Tongue (tissue), 2 donors: Measurements from ENCODE around the gene ZNF674. TPM values are rescaled to one million over a fixed set of nuclear protein-coding genes. Genes with fewer than 3 reads are reported as not detected.
"Not testable (repeated sequence)": the region's sequence is repeated elsewhere in the genome, so short reads cannot be mapped to it uniquely, and the experiment has no call there.

Experiments used
- DNase-seq: peaks from one replicate; pipeline ENCODE4 v3.0.0-alpha.2; 2015
- total RNA-seq: library from RNA; depleted of rRNA; stranded (reverse); fragments of >200 nt; gene quantifications from one replicate; pipeline ENCODE4 v1.2.3, GENCODE V29; 2014

Gene ZNF674
- total RNA-seq, 1 donor from 2014 or later: 6.6 TPM

DNA sequence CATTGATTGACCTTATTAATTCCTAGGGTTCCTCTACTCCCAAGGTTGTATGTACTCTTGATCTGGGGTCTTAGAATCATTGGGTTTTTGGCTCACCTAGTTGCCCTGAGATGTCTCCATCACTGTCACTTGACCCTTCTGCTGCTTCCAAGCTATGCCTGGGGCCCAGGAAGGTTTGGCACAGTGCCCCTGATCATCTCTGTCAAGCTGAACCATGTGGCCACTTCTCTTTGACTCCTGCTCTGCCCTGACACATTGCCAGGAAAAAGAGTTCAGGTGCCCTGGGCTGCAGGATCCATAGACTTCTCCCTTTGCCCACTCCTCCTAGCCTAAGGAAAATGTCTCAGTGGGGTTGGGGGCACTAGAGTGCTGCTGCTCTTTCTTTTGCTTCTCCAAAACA, 24.4 kb upstream of the ZNF674 start:
- DNase-seq: no peak

DNA sequence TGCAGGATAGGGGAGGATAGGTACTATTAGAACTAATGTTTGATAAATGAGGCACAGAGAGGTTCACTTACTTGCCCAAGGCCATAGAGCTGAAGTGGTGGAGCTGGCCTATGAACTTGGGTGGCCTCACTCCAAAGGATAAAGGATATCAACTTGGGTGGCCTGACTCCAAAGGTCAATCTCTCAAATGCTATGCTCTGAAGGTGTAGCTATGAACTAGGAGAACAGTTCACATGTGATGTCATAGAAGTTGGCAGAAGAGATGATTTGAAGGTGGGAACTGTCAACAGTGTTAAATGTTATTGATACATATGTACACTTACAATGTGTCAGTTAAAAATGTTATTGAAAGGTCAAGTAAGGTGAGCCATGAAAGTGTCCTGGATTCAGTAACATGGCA, 22.2 kb upstream of the ZNF674 start:
- no peak for DNase-seq

DNA sequence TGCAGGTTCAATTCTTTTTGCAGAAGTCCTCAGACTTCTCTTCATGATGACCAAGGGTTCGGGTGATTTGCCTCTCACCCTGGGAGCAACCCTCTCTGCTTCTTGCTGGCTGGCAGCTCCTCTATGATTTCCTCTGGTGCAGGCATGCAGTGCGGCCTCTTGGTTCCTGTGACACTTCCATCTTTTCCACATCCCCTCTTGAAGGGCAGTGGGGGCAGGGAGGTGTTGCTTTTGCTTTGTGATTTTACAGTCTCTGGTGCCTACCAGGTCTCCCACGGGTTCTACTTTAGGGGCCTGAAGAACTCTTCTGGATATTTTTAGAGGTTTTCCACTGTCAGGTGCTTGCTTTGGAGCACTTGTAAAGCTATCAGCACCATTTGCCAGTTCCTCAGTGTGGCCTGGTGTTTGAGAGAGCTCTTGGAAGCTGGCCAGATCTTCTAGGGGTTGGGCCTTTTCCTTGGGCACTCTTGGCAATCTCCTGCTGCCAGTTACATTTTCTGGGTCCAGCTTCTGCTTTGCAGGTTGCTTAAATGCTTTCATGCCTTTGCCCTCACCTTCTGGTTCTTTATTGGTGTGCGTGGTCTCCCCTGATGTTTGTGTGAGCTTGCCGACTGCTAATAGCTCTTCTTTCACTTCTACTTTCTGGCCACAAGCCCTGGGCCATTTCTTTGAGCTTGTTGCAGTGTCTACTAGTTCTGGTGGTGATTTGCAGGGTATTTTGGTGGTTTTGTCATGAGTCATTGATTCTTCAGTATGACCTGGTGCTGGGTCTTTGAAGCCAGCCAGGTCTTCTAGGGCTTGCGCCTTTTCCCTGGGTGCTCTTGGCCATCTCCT, 16.8 kb upstream of the ZNF674 start:
- peak; percentile 24 for DNase-seq

DNA sequence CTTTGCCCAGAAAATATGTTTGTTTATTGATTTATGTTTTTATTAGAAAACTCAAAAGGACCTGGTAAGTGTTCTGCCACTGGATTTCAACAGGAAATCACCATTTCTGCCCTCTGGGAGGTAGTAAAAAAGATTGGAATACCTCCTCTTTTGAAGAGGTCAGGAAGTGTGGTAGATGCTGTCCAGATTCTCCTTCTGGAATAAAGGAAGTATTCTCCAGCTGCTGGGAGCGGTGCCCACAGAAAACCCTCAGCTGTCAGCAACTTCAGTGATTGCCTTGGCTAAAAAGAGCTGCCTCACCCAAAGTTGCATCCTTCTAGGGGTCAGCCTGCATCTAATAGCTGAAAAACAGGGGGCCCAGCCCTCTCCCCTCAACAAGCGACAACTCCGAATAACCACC, 13.8 kb upstream of the ZNF674 start:
- DNase-seq: peak; percentile 19

DNA sequence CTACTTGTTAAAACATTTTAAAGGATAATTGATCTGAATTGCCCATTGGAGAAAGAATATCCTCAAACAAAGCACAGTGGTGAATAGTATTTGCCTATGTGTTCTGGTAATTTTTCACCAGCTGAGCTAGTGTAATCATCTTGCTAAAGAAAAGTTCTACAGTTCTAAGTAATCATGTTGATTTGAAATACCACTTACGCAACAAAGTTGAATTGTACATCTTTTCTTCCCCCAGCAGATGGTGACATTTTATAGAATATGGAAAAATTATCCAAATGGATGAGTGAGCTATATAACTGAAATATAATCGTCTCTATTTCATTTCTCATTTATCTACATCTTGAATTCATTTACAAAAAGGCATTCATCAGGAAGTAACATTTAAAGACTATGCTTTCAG, 9.7 kb upstream of the ZNF674 start:
- DNase-seq: peak; percentile 22

DNA sequence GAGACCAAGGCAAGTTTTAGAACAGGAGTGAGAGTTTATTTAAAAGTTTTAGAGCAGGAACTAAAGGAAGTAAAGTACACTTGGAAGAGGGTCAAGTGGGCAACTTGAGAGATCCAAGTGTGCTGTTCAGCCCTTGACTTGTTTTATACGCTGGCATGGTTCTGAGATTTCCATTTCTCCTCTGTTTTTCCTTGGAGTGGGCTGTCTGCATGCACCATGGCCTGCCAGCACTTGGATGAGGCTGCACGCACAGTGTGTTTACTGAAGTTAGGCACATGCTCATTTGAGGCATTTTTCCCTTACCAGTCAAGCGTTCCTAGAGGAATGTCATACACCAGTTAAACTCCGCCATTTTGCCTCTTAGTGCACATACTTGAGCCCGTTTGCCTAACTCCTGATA, 8.7 kb upstream of the ZNF674 start:
- DNase-seq: no peak

DNA sequence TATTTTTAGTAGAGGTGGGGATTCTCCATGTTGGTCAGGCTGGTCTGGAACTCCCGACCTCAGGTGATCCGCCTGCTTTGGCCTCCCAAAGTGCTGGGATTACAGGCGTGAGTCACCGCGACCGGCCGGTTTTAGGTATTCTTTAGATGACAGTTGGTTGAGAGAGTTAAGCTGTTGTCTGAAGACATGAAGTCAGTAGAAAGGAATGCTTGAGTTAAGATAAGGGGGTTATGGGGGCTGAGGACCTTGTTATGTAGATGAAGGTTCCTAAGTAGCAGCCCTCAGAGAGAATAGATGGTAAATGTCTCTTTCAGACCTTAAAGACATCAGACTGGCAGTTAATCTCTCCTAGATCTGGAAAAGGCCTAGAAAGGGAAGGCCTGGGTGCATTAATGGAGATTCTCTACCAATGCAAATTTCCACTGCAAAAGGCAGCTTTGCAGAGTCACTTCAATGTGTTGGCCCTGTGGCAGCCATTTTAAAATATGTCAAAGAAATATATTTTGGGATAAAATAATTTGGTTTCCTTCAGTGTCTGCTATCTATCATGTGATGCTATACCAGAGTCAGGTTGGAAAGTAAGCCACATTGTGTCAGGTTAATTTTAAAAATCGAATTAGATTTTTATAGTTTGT, 6.4 kb upstream of the ZNF674 start:
- DNase-seq: no peak

DNA sequence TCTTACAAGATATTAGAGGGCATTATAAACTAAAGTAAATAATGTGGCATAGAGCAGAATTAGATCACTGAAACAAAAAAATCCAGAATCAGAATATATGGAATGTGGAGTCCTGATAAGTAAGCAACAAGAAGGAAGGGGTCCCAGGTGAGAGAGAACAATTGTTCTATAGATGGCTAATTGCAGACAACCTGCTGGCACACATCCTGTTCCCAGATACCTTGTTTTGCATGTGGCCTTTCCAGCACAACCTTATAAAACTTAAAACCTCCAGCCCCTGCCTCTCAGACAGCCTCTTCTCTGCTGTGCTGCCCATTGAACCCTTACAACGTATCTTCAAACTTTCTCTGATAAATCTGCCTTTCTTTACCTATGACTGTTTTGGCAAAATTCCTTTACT, 4.7 kb upstream of the ZNF674 start:
- no peak for DNase-seq

DNA sequence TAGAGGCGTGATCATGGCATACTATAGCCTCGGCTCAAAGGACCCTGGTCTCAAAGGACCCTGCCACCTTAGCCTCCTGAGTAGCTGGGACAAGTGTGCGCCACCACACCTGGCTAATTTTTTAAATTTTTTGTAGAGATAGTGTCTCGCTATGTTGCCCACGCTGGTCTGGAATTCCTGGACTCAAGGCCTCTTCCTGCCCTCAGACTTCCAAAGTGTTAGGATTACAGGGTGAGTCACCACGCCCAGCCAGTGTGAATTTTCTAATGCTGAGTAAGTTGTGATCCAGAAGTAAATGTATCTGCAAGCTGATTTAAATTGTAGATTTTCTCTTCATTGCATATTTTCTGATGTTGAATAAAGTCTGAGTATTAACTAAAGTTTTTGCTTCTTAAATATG, 2.6 kb upstream of the ZNF674 start:
- no peak for DNase-seq

DNA sequence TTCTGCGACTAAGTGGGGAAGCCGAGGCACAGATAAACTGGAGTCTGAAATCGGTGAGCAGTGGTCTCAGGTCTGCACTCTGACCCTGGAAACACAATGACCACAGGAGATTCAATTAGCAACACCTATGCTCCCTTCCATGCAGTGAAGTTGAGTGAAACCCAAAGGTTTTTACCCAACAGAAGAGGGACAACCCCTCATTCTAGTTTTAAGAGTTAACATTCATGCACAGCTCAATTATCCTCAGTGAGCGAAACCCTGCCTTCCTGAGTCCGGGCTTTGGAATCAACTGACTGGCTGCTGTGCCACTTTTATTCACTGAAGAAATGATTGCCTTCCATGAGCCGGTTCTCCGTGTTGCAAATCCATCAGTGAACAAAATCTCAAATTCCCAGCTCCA, 694 bp downstream of the ZNF674 start:
- DNase-seq: not testable (repeated sequence)

DNA sequence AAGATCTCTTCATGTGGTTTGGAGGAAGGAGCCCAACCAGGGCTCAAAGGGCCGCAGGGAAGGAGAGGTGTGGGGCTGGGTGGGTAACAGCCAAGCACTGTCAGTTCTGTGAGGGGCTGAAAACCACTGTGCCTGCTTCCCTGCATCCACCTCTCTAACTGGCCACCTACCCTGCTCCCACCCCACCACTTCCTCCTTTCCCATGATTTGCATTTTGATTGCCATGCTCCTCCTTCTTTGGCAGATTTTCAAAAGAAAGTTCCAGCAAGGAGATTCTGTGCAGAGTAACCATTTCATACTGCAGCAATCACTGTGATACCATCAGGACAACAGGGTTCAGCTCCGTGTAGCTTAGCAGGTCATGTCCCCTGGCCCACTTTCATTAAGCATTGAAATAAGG, 1.8 kb downstream of the ZNF674 start:
- no peak for DNase-seq

DNA sequence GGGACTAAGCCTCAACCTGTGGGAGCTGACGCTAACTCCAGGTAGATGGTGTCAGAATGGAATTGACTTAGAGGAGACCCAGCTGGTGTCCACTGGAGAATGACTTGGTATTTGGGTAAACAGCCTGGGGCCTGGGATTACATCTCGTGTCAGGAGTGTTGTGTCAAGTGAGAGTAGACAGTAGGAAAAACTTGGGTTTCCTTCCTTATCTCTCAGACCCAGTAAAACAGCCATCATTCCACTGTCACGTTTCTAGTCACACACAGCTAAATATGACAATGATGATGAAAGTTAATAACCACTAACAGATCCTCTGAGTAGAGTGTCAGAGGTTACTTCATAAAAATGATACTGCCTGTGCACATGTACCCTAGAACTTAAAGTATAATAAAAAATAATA, 13.8 kb downstream of the ZNF674 start:
- DNase-seq: no peak

DNA sequence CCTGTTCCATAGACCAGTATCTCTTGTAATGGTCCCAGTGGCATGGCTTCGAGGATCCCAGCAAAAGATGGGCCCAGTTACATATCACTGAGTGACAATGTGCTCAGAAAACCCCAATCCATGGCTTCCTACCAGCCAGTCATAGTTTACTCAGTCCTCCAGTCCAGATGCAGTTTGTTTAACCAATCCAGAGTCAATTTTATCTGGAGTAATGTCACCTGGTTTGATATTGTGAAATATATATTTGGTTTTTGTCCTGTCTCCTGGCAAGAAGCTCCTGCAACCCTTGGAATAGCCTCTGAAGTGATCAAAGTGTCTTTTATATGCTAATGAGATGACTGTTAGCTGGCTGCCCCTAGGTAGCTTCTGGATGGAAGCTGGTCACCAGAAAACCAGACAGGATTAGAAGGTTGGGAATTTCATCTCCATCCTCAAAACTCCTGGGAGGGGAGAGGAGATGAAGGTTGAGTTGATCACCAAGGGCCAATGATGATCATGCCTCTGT, 14.8 kb downstream of the ZNF674 start:
- DNase-seq: not testable (repeated sequence)

DNA sequence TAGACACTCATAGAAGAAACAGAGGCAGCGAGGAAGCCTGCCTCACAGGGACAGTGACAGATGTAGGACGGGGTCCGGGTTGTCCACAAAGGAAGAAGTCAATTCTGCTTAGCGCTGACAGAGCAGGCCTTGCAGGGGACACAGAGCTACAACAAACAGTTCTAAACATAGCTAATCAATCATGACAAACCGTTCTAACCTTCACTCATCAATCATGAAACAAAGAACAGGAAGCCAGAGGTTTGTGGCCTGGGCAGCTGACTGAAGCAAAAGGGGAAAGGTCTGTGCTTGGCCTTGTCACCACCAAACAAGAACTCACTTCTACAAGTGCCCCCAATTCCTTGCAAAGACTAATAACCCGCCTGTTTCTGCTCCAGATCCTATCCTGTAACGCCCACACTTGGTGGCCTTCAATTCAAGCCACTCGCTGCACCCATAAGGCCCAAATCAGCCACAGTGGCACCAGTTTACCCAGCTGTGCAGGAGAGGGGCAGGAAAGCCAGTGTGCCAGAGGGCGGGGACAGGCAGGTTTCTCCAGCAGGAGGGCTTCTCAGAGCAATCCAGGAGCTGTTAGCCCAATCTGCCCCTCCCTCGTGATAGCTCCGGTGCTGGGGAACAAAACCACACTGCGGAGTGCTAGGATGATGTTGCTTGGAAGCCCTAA, 15.3 kb downstream of the ZNF674 start:
- DNase-seq: not testable (repeated sequence)

DNA sequence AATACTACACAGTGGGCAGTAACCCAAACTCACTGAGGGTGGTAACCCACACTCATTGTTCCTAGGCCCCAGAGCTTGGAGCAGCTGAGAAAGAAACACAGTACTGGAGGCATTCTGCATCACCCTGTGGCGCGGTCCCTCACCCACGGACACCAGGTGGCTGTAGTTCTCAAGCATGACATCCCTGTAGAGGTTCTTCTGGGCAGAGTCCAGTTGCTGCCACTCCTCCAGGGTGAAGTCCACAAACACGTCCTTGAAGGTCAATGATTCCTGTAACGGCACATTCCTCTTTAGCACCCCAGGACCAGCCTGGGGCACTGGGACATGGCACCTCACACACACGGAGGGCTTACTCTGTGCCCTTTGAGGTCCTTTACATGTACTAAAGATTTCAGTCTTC, 16.6 kb downstream of the ZNF674 start:
- DNase-seq: not testable (repeated sequence)

DNA sequence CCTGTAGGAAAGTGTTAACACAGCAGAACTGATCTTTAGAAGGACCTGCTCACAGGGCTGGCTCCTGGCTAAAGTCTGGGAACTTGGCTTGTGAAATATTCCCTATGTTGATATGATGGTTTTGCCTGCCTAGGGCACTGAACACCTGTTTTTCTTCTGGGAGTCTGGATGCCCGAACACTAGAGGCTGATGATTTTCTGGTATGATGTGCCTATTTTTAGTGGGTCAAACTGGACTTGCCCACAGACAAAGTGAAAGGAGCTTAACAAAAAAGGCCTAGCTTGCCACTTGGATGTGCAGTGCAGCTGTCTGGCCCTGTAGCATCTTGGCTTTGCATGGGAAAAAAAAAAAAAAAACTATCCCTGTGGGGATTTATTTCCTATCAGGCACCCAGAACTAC, 39.1 kb downstream of the ZNF674 start:
- DNase-seq: peak; percentile 28

DNA sequence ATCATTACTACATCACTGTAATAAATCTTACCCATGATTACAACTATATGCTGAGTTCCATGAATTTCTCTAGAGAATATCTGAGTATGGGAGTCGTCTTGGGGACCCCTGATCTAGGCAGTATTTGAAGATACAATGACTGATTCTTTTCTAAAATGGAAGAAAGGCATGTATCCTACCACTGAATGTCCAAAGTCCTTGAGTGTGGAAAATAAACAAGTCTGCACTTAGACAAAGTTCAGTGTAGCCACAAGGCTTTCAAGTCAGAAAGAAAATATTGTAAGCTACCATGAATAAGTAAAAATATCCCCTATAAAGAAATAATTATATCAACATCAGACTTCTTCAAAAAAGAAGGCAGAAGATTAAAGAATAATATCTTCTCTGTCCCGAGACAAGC, 42.4 kb downstream of the ZNF674 start:
- DNase-seq: no peak

DNA sequence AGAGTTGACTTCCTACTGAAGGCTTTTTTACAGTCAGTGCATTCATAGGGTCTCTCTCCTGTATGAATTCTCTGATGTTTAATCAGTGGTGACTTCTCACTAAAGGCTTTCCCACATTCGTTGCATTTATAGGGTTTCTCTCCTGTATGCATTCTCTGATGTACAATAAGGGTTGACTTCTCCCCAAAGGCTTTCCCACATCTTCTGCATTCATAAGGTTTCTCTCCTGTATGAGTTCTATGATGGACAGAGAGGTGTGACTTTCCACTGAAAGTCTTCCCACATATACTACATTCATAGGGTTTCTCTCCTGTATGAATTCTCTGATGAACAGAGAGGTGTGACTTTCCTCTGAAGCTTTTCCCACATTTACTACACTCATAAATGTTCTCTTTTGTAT, 45.2 kb downstream of the ZNF674 start:
- DNase-seq: no peak

DNA sequence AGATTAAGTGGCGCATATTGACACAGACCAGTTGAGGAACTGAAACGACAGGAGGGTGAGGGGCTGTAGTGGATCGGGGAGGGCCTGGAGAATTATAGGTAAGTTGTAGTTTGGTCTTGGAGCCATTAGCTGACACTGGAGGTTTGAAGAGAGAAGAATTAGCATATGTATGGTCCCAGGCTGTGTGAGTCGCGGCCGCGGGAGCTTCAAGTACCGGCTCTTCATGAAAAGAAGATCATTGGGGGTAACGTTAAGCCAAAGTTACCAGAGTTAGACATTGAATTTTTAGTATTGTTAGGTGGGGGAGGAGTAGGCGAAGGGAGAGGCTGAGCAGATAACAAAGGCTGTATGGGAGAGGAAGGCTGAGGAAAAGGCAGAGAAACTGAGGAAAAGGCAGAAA, 56.5 kb downstream of the ZNF674 start:
- DNase-seq: no peak

DNA sequence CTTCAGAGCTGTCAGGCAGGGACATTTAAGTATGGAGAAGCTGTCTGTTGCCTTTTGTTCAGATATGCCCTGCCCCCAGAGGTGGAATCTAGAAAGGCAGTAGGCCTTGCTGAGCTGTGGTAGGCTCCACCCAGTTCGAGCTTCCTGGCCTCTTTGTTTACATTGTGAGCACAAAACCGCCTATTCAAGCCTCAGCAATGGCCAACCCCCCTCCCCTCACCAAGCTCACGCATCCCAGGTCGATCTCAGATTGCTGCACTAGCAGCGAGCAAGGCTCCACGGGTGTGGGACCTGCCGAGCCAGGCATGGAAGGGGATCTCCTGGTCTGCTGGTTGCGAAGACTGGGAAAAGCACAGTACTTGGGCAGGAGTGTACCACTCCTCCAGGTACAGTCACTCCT, 59.3 kb downstream of the ZNF674 start:
- no peak for DNase-seq

DNA sequence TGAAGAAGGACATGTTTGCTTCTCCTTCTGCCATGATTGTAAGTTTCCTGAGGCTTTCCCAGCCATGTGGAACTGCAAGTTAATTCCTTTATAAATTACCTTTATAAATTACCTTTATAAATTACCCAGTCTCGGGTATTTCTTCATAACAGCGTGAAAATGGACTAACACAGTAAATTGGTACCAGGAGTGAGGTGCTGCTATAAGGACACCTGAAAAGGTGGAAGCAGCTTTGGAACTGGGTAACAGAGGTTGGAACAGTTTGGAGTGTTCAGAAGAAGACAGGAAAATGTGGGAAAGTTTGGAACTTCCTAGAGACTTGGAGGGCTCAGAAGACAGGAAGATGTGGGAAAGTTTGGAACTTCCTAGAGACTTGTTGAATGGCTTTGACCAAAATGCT, 66.6 kb downstream of the ZNF674 start:
- DNase-seq: not testable (repeated sequence)

DNA sequence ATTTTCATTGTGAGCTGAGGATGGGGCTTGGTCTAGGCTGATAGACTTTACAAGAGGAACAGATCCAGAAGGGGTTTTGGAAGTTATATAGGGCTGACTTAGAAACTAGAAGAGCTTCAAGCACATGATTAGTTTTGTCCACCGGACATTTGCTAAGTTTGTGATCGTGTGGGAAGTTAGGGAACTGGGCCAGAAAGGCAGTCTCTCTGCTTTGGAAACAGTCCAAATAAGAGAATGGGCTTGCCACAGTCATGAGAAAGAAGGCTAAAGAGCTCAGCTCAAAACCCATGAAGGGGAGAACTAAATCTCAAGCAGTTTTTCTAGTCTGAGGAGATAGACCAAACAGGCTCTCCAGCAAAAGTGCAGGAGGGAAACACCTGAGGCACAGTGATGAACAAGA, 67.8 kb downstream of the ZNF674 start:
- peak; percentile 12 for DNase-seq

DNA sequence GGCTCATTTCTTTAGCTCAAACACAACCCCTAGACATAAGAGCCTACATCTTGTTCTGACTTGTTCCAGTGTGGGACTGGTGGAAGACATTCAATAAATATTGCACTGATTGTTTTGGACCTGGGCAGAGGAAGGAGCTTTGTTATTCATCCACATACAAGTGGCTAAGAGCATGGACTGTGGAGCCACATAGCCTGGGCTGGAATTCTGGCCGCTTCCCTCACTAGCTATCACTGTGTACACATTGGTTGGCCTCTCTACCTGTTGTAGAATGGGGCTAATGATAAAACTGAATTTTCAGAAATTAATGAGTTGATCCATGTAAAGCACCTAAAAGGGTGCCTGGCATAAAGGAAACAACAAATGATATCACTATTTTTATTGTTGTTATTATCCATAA, 80.0 kb downstream of the ZNF674 start:
- no peak for DNase-seq
